SK-N-SH treated with all-trans-retinoic acid at 6 μM for 48 hours (cell line): Measurements from ENCODE around the gene CLIC1.

Experiments used
- BACH2 ChIP-seq: fragments of 250-450 bp; sonication (Bioruptor Pico); IDR thresholded peaks from 2 replicates; pipeline ENCODE4 v1.9.0; 2021; ENCODE audit warnings: mild to moderate bottlenecking, borderline replicate concordance
- TCF4 ChIP-seq: fragments of 250-450 bp; sonication (Bioruptor Pico); IDR thresholded peaks from 2 replicates; pipeline ENCODE4 v1.8.0; 2021; ENCODE audit warnings: mild to moderate bottlenecking, moderate library complexity, borderline replicate concordance
- ZC3H10 ChIP-seq: fragments of 250-450 bp; sonication (Bioruptor Pico); IDR thresholded peaks from 2 replicates; pipeline ENCODE4 v1.5.1; 2021; ENCODE audit warnings: mild to moderate bottlenecking, moderate library complexity
- ZFP3 ChIP-seq: fragments of 250-450 bp; sonication (Bioruptor Pico); IDR thresholded peaks from 2 replicates; pipeline ENCODE4 v1.5.0; 2020; ENCODE audit warnings: mild to moderate bottlenecking, moderate library complexity
- ZNF565 ChIP-seq: fragments of 450-650 bp; formaldehyde crosslinking; conservative IDR thresholded peaks from 2 replicates; pipeline ENCODE4 v1.5.0; 2020; ENCODE audit warnings: low read depth, mild to moderate bottlenecking, moderate library complexity
- TF ChIP-seq, protein P1 (sequence below): fragments of 250-450 bp; sonication (Bioruptor Pico); IDR thresholded peaks from 2 replicates; pipeline ENCODE4 v1.8.0; 2020; ENCODE audit warnings: mild to moderate bottlenecking, moderate library complexity, borderline replicate concordance
- TF ChIP-seq, protein P2 (sequence below): fragments of 250-450 bp; sonication (Bioruptor Pico); IDR thresholded peaks from 2 replicates; pipeline ENCODE4 v1.5.1; 2021; ENCODE audit warnings: mild to moderate bottlenecking, moderate library complexity
- TF ChIP-seq, protein P3 (sequence below): fragments of 250-450 bp; sonication (Bioruptor Pico); IDR thresholded peaks from 2 replicates; pipeline ENCODE4 v1.5.1; 2020; ENCODE audit warnings: low read depth, mild to moderate bottlenecking, moderate library complexity

DNA sequence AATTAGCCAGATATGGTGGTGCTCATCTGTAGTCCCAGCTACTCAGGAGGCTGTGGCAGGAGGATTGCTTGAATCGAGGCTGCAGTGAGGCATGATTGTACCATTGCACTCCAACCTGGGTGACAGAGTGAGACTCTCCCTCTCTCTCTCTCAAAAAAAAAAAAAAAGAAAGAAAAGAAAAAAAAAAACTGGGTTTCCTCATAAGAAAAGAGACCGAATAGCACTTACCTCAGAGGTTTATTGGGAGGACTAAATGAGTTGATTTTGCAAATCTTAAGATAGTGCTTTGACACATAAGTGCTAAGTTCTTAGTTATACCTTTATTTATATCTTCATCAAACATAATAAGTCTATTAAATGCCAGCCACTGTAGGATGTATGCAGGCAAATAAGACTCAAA, 34.5 kb upstream of the CLIC1 start:
- TF ChIP-seq ZC3H10 (no peak), TCF4 (CRISPR knock-in tag) (no peak), BACH2 (no peak), ZNF565 (CRISPR knock-in tag) (no peak), ZFP3 (CRISPR knock-in tag) (no peak)
- TF ChIP-seq, protein P1, sequence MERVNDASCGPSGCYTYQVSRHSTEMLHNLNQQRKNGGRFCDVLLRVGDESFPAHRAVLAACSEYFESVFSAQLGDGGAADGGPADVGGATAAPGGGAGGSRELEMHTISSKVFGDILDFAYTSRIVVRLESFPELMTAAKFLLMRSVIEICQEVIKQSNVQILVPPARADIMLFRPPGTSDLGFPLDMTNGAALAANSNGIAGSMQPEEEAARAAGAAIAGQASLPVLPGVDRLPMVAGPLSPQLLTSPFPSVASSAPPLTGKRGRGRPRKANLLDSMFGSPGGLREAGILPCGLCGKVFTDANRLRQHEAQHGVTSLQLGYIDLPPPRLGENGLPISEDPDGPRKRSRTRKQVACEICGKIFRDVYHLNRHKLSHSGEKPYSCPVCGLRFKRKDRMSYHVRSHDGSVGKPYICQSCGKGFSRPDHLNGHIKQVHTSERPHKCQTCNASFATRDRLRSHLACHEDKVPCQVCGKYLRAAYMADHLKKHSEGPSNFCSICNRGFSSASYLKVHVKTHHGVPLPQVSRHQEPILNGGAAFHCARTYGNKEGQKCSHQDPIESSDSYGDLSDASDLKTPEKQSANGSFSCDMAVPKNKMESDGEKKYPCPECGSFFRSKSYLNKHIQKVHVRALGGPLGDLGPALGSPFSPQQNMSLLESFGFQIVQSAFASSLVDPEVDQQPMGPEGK = no peak
- TF ChIP-seq, protein P2, sequence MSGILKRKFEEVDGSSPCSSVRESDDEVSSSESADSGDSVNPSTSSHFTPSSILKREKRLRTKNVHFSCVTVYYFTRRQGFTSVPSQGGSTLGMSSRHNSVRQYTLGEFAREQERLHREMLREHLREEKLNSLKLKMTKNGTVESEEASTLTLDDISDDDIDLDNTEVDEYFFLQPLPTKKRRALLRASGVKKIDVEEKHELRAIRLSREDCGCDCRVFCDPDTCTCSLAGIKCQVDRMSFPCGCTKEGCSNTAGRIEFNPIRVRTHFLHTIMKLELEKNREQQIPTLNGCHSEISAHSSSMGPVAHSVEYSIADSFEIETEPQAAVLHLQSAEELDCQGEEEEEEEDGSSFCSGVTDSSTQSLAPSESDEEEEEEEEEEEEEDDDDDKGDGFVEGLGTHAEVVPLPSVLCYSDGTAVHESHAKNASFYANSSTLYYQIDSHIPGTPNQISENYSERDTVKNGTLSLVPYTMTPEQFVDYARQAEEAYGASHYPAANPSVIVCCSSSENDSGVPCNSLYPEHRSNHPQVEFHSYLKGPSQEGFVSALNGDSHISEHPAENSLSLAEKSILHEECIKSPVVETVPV (CRISPR knock-in tag) = no peak
- TF ChIP-seq, protein P3, sequence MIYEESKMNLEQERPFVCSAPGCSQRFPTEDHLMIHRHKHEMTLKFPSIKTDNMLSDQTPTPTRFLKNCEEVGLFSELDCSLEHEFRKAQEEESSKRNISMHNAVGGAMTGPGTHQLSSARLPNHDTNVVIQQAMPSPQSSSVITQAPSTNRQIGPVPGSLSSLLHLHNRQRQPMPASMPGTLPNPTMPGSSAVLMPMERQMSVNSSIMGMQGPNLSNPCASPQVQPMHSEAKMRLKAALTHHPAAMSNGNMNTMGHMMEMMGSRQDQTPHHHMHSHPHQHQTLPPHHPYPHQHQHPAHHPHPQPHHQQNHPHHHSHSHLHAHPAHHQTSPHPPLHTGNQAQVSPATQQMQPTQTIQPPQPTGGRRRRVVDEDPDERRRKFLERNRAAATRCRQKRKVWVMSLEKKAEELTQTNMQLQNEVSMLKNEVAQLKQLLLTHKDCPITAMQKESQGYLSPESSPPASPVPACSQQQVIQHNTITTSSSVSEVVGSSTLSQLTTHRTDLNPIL (CRISPR knock-in tag) = no peak
